Activated T-helper 1 cell treated with anti-CD3 and anti-CD28 coated beads, Interleukin-12 subunit alpha, Interleukin-12 subunit beta, Interleukin-2, Interleukin-4 antibody, amounts not matched to agents 30 ng/mL and 10 ng/mL and 1 ng/mL, durations not matched to agents 14 hours and 24 hours and 36 hours (primary cell): ENCODE measurements around the gene LAGE3. TPM values are rescaled to one million over a fixed set of nuclear protein-coding genes. Genes with fewer than 3 reads are reported as not detected.

Experiments used
- DNase-seq: peaks from one replicate; pipeline ENCODE4 v3.0.0; 2021; ENCODE audit warnings: low spot score
- H3K27ac Mint-ChIP-seq: one replicate; pipeline ENCODE4 v1.8.0; 2021; ENCODE audit warnings: mild to moderate bottlenecking, mixed read lengths
- H3K27me3 Mint-ChIP-seq: one replicate; pipeline ENCODE4 v1.8.0; 2022; ENCODE audit warnings: mild to moderate bottlenecking, moderate library complexity, mixed read lengths; ENCODE audit not compliant: insufficient read depth
- H3K36me3 Mint-ChIP-seq: one replicate; pipeline ENCODE4 v1.8.0; 2021; ENCODE audit warnings: low read depth, mixed read lengths
- H3K4me1 Mint-ChIP-seq: one replicate; pipeline ENCODE4 v1.8.0; 2021; ENCODE audit warnings: low read depth, mixed read lengths
- H3K4me3 Mint-ChIP-seq: one replicate; pipeline ENCODE4 v1.8.0; 2021; ENCODE audit warnings: mild to moderate bottlenecking, moderate library complexity, mixed read lengths
- H3K9me3 Mint-ChIP-seq: one replicate; pipeline ENCODE4 v1.8.0; 2021; ENCODE audit warnings: mixed read lengths
- intact Hi-C: fragments of 100-400 bp; cut with micrococcal nuclease; formaldehyde crosslinking; loops from one replicate; pipeline ENCODE4 v1.15.1; 2024
- total RNA-seq: library from RNA; stranded (reverse); gene quantifications from 2 replicates; pipeline ENCODE4 v1.2.3, GENCODE V29; 2022

The LAGE3 gene
- total RNA-seq, 1 donor from 2014 or later: 60.3 TPM

DNA sequence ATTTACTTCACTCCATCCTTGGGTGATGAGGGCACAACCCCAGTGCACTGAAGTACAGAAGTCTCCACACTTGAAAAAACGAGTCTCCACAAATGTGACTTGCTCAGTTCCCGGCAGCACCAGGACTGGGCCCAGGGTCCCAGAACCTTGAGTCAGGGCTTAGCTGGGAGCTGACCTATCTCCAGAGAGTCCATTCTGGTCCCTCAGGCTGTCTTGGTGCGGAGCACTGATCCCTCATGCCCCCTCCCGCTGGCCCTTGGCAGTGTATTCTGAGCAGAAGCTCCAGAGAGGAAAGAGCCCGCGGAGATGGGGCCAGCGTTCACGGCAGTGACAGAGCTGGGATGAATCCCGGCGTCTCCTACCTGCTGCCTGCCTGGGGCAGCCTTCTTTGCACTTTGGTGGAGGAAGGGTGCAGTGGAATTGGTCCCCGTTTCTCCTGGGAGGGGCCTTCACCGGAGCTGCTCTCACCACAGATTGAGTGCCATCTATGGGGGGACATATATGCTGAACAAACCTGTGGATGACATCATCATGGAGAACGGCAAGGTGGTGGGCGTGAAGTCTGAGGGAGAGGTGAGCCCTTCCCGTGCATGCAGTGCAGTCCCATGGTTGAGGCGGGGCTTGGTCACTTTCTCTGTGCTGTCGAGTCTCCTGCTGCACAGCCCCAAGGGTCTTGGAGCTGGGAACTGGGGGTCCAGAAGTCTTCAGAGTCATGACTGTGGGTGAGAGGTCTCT is 38.3 kb downstream of the LAGE3 start:
- peaks cover 11% of the 10 kb centered on the region for H3K36me3 Mint-ChIP-seq
- no peaks in the 10 kb centered on the region for H3K9me3 Mint-ChIP-seq
- intact Hi-C loops: no loop called here
- peaks cover 6% of the 10 kb centered on the region for H3K4me1 Mint-ChIP-seq
- no peak overlapping the region for H3K27ac Mint-ChIP-seq
- H3K27me3 Mint-ChIP-seq: no peaks in the 10 kb centered on the region
- no peak for DNase-seq
- no peak overlapping the region for H3K4me3 Mint-ChIP-seq

- Mint-ChIP-seq H3K27me3 (no peaks in the 10 kb centered on the region), H3K27ac (no peak overlapping the region), H3K9me3 (no peaks in the 10 kb centered on the region), H3K36me3 (peaks cover 14% of the 10 kb centered on the region), H3K4me1 (peaks cover 6% of the 10 kb centered on the region), H3K4me3 (no peak overlapping the region)
- no peak for DNase-seq
- intact Hi-C loops: no loop called here
Measured at GRCh38 chrX:154439841-154440240, 39.2 kb downstream of the LAGE3 start.

- intact Hi-C loops: loop anchor here (2.0 kb wide), 1 partner anchor 41 kb away; the partner anchor contains the start of gene LAGE3
- peak overlapping the region; percentile 87 for H3K4me3 Mint-ChIP-seq
- H3K36me3 Mint-ChIP-seq: peaks cover 15% of the 10 kb centered on the region
- H3K27ac Mint-ChIP-seq: peak overlapping the region; percentile 77
- peaks cover 6% of the 10 kb centered on the region for H3K4me1 Mint-ChIP-seq
- H3K27me3 Mint-ChIP-seq: no peaks in the 10 kb centered on the region
- no peaks in the 10 kb centered on the region for H3K9me3 Mint-ChIP-seq
- DNase-seq: no peak
Measured at GRCh38 chrX:154437971-154438893, 40.8 kb downstream of the LAGE3 start.

- intact Hi-C loops: loop anchor here (2.0 kb wide), 1 partner anchor 42 kb away; the partner anchor contains the start of gene LAGE3
- Mint-ChIP-seq H3K4me3 (peak within 1 kb of the TSS; percentile 87), H3K9me3 (no peaks in the 10 kb centered on the region), H3K27ac (peak within 1 kb of the TSS; percentile 77), H3K4me1 (peaks cover 6% of the 10 kb centered on the region), H3K36me3 (peaks cover 19% of the 10 kb centered on the region), H3K27me3 (no peaks in the 10 kb centered on the region)
- DNase-seq: peak; percentile 48
Measured at GRCh38 chrX:154436983-154437752, 41.9 kb downstream of the LAGE3 start, which contains the start of gene GDI1. GDI1 (plus strand) TSS chrX:154437154; CDS start chrX:154437255, 101 bp downstream.

GRCh38 chrX:154436374-154436982 is 42.6 kb downstream of the LAGE3 start:
- Mint-ChIP-seq H3K4me1 (peaks cover 6% of the 10 kb centered on the region), H3K36me3 (peaks cover 22% of the 10 kb centered on the region), H3K4me3 (peak overlapping the region; percentile 83), H3K9me3 (no peaks in the 10 kb centered on the region), H3K27ac (peak overlapping the region; percentile 76), H3K27me3 (no peaks in the 10 kb centered on the region)
- DNase-seq: peak; percentile 49
- intact Hi-C loops: loop anchor here (2.0 kb wide), 1 partner anchor 42 kb away; the partner anchor contains the start of gene LAGE3

DNA sequence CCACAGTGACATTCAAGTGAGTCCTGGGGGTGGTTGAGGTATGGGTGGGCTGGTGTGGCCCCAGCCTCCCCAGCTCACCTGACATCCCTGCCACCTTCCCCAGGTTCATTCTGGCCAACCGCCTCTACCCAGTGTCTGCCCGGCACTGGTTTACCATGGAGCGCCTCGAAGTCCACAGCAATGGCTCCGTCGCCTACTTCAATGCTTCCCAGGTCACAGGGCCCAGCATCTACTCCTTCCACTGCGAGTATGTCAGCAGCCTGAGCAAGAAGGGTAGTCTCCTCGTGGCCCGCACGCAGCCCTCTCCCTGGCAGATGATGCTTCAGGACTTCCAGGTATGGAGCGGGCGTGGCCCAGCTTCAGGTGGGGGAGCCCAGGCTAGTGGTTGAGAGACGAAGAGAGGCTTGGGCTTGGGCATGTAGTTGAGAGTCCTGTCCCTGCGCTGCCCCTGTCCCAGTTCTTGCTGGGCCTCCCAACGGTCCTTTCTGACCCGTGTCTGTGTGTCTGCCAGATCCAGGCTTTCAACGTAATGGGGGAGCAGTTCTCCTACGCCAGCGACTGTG is 43.8 kb downstream of the LAGE3 start:
- Mint-ChIP-seq H3K4me3 (peak overlapping the region; percentile 7), H3K4me1 (peaks cover 13% of the 10 kb centered on the region), H3K36me3 (peaks cover 25% of the 10 kb centered on the region), H3K27me3 (no peaks in the 10 kb centered on the region), H3K9me3 (no peaks in the 10 kb centered on the region), H3K27ac (peak overlapping the region; percentile 23)
- intact Hi-C loops: no loop called here
- DNase-seq: no peak

- intact Hi-C loops: no loop called here
- Mint-ChIP-seq H3K9me3 (no peaks in the 10 kb centered on the region), H3K27me3 (no peaks in the 10 kb centered on the region), H3K36me3 (peaks cover 25% of the 10 kb centered on the region), H3K4me1 (peaks cover 17% of the 10 kb centered on the region), H3K27ac (no peak overlapping the region), H3K4me3 (no peak overlapping the region)
- no peak for DNase-seq
Measured at GRCh38 chrX:154434394-154435168, 44.5 kb downstream of the LAGE3 start.

DNA sequence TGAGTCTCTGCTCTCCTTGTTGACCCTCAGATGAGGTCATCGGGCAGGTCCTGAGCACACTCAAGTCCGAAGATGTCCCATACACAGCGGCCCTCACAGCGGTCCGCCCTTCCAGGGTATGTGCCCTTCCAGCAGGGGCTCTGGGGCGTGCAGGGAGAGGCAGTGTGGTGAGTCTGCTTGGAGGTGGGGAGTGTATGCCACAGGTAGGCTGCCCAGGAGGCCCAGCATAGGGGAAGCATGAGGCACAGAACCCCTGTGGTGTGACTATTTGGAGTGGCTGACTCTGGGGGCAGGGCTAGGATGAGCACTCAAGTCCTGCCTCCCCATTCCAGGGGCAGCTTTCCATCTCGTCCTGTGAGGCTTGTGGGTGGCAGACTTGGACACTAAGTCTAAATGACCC is 45.5 kb downstream of the LAGE3 start:
- no peak for DNase-seq
- peaks cover 23% of the 10 kb centered on the region for H3K36me3 Mint-ChIP-seq
- intact Hi-C loops: no loop called here
- H3K4me3 Mint-ChIP-seq: no peak overlapping the region
- H3K27me3 Mint-ChIP-seq: no peaks in the 10 kb centered on the region
- no peak overlapping the region for H3K27ac Mint-ChIP-seq
- no peaks in the 10 kb centered on the region for H3K9me3 Mint-ChIP-seq
- H3K4me1 Mint-ChIP-seq: peaks cover 23% of the 10 kb centered on the region

GRCh38 chrX:154432210-154432609 is 46.9 kb downstream of the LAGE3 start:
- Mint-ChIP-seq H3K9me3 (no peaks in the 10 kb centered on the region), H3K27ac (no peak overlapping the region), H3K4me1 (peaks cover 28% of the 10 kb centered on the region), H3K27me3 (no peaks in the 10 kb centered on the region), H3K36me3 (peaks cover 21% of the 10 kb centered on the region), H3K4me3 (no peak overlapping the region)
- no peak for DNase-seq
- intact Hi-C loops: no loop called here

DNA sequence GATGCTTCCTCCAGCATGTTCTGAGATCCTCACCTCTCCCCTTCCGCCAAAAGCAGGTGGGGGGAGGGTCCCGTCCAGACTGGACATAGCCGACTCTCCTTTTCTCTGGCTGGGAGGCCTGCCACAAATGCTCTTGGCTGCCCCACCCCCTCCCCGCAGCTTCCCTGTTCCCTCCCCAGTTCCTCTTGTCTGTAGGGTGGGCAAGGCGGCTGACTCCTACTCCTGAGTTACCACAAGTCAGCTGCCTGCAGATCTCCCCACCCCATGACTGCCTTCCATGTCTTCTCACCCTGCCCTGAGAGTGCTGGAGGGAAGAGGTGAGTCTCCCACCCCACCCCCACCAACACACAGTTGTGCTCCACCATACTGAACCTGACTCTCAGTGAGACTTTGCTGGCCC is 47.7 kb downstream of the LAGE3 start:
- Mint-ChIP-seq H3K4me1 (peaks cover 27% of the 10 kb centered on the region), H3K36me3 (peaks cover 19% of the 10 kb centered on the region), H3K9me3 (no peaks in the 10 kb centered on the region), H3K27me3 (no peaks in the 10 kb centered on the region), H3K4me3 (no peak overlapping the region), H3K27ac (peak overlapping the region; percentile 52)
- intact Hi-C loops: no loop called here
- DNase-seq: no peak

- H3K27ac Mint-ChIP-seq: no peak overlapping the region
- DNase-seq: no peak
- peaks cover 15% of the 10 kb centered on the region for H3K36me3 Mint-ChIP-seq
- H3K4me3 Mint-ChIP-seq: no peak overlapping the region
- H3K4me1 Mint-ChIP-seq: peaks cover 23% of the 10 kb centered on the region
- intact Hi-C loops: no loop called here
- no peaks in the 10 kb centered on the region for H3K27me3 Mint-ChIP-seq
- H3K9me3 Mint-ChIP-seq: no peaks in the 10 kb centered on the region
Measured at GRCh38 chrX:154430916-154431315, 48.2 kb downstream of the LAGE3 start.
